Coronary artery (tissue), 2 donors: ENCODE results near the gene SLC39A7.

Experiments
- DNase-seq: peaks from one replicate; pipeline ENCODE4 v3.0.0-alpha.2; 2017; ENCODE audit warnings: low spot score
- H3K27ac ChIP-seq, 2 donors: fragments of 200-600 bp; sonication (generic); one replicate each; pipeline ENCODE4 v1.5.1; 2016 to 2019
- H3K4me3 ChIP-seq: fragments of 200-600 bp; sonication (generic); 2 replicates; pipeline ENCODE4 v1.5.1; 2016; ENCODE audit warnings: mild to moderate bottlenecking, moderate library complexity
- CTCF ChIP-seq: fragments of 200-600 bp; sonication (generic); IDR thresholded peaks from one replicate; pipeline ENCODE4 v1.5.1; 2019; ENCODE audit warnings: antibody characterized with exemption

The SLC39A7 gene

GRCh38 chr6:33183071-33183683 is 17.5 kb upstream of the SLC39A7 start:
- DNase-seq = no peak
- no peak overlapping the region for H3K27ac ChIP-seq
- no peak for TF ChIP-seq CTCF

GRCh38 chr6:33185190-33185589 is 15.5 kb upstream of the SLC39A7 start:
- TF ChIP-seq CTCF = no peak
- DNase-seq = no peak
- H3K27ac ChIP-seq = no peak overlapping the region
- no peak overlapping the region for H3K4me3 ChIP-seq

More at GRCh38 chr6:33183071-33183683, 17.5 kb upstream of the SLC39A7 start:
- no peak overlapping the region for H3K4me3 ChIP-seq

GRCh38 chr6:33185654-33186187 is 14.9 kb upstream of the SLC39A7 start:
- H3K27ac ChIP-seq = no peak overlapping the region
- DNase-seq = no peak
- no peak overlapping the region for H3K4me3 ChIP-seq
- no peak for TF ChIP-seq CTCF

GRCh38 chr6:33187809-33188208 is 12.9 kb upstream of the SLC39A7 start:
- no peak for DNase-seq
- no peak overlapping the region for H3K27ac ChIP-seq
- H3K4me3 ChIP-seq = no peak overlapping the region
- no peak for TF ChIP-seq CTCF

- H3K4me3 ChIP-seq = no peak overlapping the region
- no peak overlapping the region for H3K27ac ChIP-seq
- no peak for DNase-seq
- TF ChIP-seq CTCF = no peak
These were observed 11.5 kb upstream of the SLC39A7 start for GRCh38 chr6:33189164-33189563.

- DNase-seq = no peak
- H3K27ac ChIP-seq = no peak overlapping the region
- no peak for TF ChIP-seq CTCF
- no peak overlapping the region for H3K4me3 ChIP-seq
These were observed 10.8 kb upstream of the SLC39A7 start for GRCh38 chr6:33189625-33190448.
